ENCODE measurements around the gene ZNF624.
"Not testable (repeated sequence)": the region's sequence is repeated elsewhere in the genome, so short reads cannot be mapped to it uniquely, and the experiment has no call there.

DNA sequence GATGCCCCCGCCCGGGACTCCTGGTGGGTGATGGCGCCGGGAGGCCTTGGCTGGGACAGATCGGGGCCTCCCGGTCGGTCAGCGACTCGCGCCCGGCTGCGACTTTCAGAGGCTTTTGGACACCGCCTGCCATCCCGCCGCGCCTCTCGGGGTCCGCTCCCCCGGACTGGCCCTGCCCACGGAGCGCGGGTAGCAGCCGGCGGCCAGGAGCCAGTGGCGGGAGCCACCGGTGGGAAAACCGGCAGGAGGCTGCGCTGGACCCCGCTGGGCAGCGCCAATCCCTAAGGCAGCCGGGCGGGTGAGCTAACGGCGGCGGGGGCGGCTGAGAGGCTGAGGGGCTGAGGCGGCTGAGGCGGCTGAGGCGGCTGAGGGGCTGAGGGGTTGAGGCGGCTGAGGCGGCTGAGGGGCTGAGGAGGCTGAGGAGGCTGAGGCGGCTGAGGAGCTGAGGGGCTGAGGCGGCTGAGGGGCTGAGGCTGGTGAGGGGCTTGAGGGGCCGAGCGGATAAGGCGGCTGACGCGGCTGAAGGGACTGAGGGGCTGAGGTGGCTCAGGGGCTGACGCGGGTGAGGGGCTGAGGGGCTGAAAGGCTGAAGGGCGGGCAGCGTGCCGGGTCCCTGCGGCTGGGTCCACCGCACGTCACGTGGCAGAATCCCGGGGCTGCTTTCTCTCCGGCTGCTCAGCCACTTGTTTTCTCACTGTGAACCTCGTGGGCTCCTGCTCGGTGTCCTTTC lies 13.4 kb upstream of the ZNF624 start:
- TF ChIP-seq, protein P1, sequence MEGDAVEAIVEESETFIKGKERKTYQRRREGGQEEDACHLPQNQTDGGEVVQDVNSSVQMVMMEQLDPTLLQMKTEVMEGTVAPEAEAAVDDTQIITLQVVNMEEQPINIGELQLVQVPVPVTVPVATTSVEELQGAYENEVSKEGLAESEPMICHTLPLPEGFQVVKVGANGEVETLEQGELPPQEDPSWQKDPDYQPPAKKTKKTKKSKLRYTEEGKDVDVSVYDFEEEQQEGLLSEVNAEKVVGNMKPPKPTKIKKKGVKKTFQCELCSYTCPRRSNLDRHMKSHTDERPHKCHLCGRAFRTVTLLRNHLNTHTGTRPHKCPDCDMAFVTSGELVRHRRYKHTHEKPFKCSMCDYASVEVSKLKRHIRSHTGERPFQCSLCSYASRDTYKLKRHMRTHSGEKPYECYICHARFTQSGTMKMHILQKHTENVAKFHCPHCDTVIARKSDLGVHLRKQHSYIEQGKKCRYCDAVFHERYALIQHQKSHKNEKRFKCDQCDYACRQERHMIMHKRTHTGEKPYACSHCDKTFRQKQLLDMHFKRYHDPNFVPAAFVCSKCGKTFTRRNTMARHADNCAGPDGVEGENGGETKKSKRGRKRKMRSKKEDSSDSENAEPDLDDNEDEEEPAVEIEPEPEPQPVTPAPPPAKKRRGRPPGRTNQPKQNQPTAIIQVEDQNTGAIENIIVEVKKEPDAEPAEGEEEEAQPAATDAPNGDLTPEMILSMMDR (IDR thresholded peaks at IDR 0.05) = not testable (repeated sequence)
- not testable (repeated sequence) for TF ChIP-seq EP300 (IDR thresholded peaks at IDR 0.05)
